ENCODE data around the gene MYL12A.

Gene MYL12A

GRCh38 chr18:3284501-3284900 is 36.9 kb downstream of the MYL12A start:
- no peak for DNase-seq

GRCh38 chr18:3286159-3286558 is 38.6 kb downstream of the MYL12A start:
- no peak for DNase-seq

- DNase-seq: no peak
These were observed 45.8 kb downstream of the MYL12A start for GRCh38 chr18:3293196-3293951.

- no peak for DNase-seq
These were observed 47.0 kb downstream of the MYL12A start for GRCh38 chr18:3294435-3295080.

- peak; percentile 94 for DNase-seq
These were observed 49.7 kb downstream of the MYL12A start for GRCh38 chr18:3297025-3297984.

- no peak for DNase-seq
These were observed 57.2 kb downstream of the MYL12A start for GRCh38 chr18:3304832-3305231.

- peak; percentile 57 for DNase-seq
These were observed 57.8 kb downstream of the MYL12A start for GRCh38 chr18:3305354-3305762.

Data from CD4-positive, alpha-beta T cell treated with Interleukin-10 for 1 hour (primary cell).